Measurements from ENCODE around the gene NDUFA5.
A peak's percentile ranks its signal among the peaks of the same experiment; 100 is the strongest.
"Not testable (repeated sequence)": the region's sequence is repeated elsewhere in the genome, so short reads cannot be mapped to it uniquely, and the experiment has no call there.

The NDUFA5 gene

GRCh38 chr7:123534383-123535260 is 23.0 kb downstream of the NDUFA5 start, which contains the start of gene IQUB:
TSS of gene IQUB (minus strand) at chr7:123534595. CDS start at chr7:123512340, 22,255 bp downstream.
- DNase-seq (ENCODE audit: extremely low spot score): peak; percentile 91
- ChIA-PET POLR2A (interaction anchor here (1.9 kb wide), 1 partner anchor 23 kb away, joined by 5 read pairs; the partner anchor contains the start of gene NDUFA5), CTCF (interaction anchor here (0.7 to 0.9 kb wide), 3 partner anchors 40 to 60 kb away, joined by 3 to 5 read pairs (median 4); no protein-coding TSS in a partner anchor)
- peak; percentile 43; the same call in 1 of the 2 replicates for TF ChIP-seq SP1 (IDR thresholded peaks at IDR 0.05)
- TF ChIP-seq, protein P1, sequence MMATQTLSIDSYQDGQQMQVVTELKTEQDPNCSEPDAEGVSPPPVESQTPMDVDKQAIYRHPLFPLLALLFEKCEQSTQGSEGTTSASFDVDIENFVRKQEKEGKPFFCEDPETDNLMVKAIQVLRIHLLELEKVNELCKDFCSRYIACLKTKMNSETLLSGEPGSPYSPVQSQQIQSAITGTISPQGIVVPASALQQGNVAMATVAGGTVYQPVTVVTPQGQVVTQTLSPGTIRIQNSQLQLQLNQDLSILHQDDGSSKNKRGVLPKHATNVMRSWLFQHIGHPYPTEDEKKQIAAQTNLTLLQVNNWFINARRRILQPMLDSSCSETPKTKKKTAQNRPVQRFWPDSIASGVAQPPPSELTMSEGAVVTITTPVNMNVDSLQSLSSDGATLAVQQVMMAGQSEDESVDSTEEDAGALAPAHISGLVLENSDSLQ (IDR thresholded peaks at IDR 0.05): peak; percentile 74; the same call in 1 of the 2 replicates
- TF ChIP-seq FOXA1 (IDR thresholded peaks at IDR 0.05): no peak
- TF ChIP-seq L3MBTL2 (conservative IDR thresholded peaks at IDR 0.05): 0 out of 2 replicates have a peak, but pooled peaks have one; percentile 29

GRCh38 chr7:123533929-123534382 is 23.7 kb downstream of the NDUFA5 start:
- CTCF ChIA-PET: no interaction called here
- POLR2A ChIA-PET: interaction anchor here (1.9 kb wide), 1 partner anchor 24 kb away, joined by 5 read pairs; the partner anchor contains the start of gene NDUFA5
- no peak for DNase-seq (ENCODE audit: extremely low spot score)
- no peak for TF ChIP-seq SUZ12 (IDR thresholded peaks at IDR 0.05)
- no peak for TF ChIP-seq FOXA1 (IDR thresholded peaks at IDR 0.05)
- TF ChIP-seq ARNT (IDR thresholded peaks at IDR 0.05): no peak
- no peak for TF ChIP-seq L3MBTL2 (conservative IDR thresholded peaks at IDR 0.05)
- TF ChIP-seq HDGF (IDR thresholded peaks at IDR 0.05; ENCODE audit: borderline replicate concordance): no peak
- TF ChIP-seq, protein P1 (IDR thresholded peaks at IDR 0.05): no peak
- no peak for TF ChIP-seq ELF4 (IDR thresholded peaks at IDR 0.05)
- no peak for TF ChIP-seq CTBP1 (IDR thresholded peaks at IDR 0.05; ENCODE audit: borderline replicate concordance)
- no peak for TF ChIP-seq SP1 (IDR thresholded peaks at IDR 0.05)
- TF ChIP-seq ZNF384 (IDR thresholded peaks at IDR 0.05): no peak
- TF ChIP-seq TARDBP (IDR thresholded peaks at IDR 0.05): no peak
- no peak for TF ChIP-seq LEF1 (IDR thresholded peaks at IDR 0.05; ENCODE audit: borderline replicate concordance)
- TF ChIP-seq NFRKB (IDR thresholded peaks at IDR 0.05): no peak
- no peak for TF ChIP-seq BHLHE40 (IDR thresholded peaks at IDR 0.05; ENCODE audit: borderline replicate concordance)
- TF ChIP-seq FOXM1 (IDR thresholded peaks at IDR 0.05; ENCODE audit: borderline replicate concordance): no peak
- TF ChIP-seq FOXK2 (IDR thresholded peaks at IDR 0.05): no peak

- POLR2A ChIA-PET: interaction anchor here (1.9 kb wide), 1 partner anchor 24 kb away, joined by 5 read pairs; the partner anchor contains the start of gene NDUFA5
- DNase-seq (ENCODE audit: extremely low spot score): no peak
- CTCF ChIA-PET: no interaction called here
These were observed 24.1 kb downstream of the NDUFA5 start for GRCh38 chr7:123533553-123533917.

DNA sequence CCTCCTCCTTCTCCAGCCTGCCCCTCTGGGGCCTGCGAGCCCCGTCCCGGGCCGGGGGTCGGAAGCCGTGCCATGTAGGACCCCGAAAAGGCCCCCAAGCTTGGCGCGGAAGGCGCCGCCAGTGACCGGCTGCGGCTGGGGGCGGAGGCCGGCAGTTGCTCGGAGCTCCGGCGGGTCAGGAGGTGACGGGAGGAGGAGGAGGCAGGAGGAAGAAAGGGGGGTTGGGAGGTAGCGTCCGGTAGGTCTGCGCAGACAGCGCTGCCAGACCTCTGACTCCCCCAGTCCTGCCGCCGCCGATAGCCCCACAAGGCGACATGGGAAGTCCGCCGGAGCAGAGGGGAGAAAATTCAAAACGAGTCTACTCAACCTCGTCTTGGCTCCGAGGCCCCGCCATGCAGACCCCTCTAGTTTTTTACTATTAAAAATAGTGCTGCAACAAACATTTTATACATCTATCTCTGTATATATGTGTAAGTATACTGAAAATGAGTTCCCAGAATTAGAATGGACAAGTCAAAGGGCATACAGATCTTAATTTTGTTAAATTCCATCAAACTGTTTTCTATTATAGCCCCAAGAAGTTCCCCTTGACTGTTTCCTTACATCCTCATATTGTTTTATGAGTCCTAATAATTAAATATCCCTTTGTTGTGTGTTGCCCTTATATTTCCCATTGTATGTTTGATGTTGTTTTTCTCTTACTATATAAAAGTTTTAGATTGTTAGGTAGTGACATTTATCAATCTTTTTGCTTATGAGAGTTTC is 24.6 kb downstream of the NDUFA5 start:
- CTCF ChIA-PET; DNase-seq (ENCODE audit: extremely low spot score): not testable (repeated sequence)
- POLR2A ChIA-PET: interaction anchor here (1.9 kb wide), 1 partner anchor 25 kb away, joined by 5 read pairs; the partner anchor contains the start of gene NDUFA5

More at GRCh38 chr7:123533553-123533917, 24.1 kb downstream of the NDUFA5 start:
- TF ChIP-seq ARNT (IDR thresholded peaks at IDR 0.05) (no peak), CTBP1 (IDR thresholded peaks at IDR 0.05; ENCODE audit: borderline replicate concordance) (no peak), SP1 (IDR thresholded peaks at IDR 0.05) (no peak), ELF4 (IDR thresholded peaks at IDR 0.05) (no peak), NFRKB (IDR thresholded peaks at IDR 0.05) (no peak), FOXK2 (IDR thresholded peaks at IDR 0.05) (no peak), BHLHE40 (IDR thresholded peaks at IDR 0.05; ENCODE audit: borderline replicate concordance) (no peak), L3MBTL2 (conservative IDR thresholded peaks at IDR 0.05) (no peak), SUZ12 (IDR thresholded peaks at IDR 0.05) (no peak), HDGF (IDR thresholded peaks at IDR 0.05; ENCODE audit: borderline replicate concordance) (no peak), TARDBP (IDR thresholded peaks at IDR 0.05) (no peak), FOXA1 (IDR thresholded peaks at IDR 0.05) (no peak), LEF1 (IDR thresholded peaks at IDR 0.05; ENCODE audit: borderline replicate concordance) (no peak)
- TF ChIP-seq, protein P1 (IDR thresholded peaks at IDR 0.05): no peak

DNA sequence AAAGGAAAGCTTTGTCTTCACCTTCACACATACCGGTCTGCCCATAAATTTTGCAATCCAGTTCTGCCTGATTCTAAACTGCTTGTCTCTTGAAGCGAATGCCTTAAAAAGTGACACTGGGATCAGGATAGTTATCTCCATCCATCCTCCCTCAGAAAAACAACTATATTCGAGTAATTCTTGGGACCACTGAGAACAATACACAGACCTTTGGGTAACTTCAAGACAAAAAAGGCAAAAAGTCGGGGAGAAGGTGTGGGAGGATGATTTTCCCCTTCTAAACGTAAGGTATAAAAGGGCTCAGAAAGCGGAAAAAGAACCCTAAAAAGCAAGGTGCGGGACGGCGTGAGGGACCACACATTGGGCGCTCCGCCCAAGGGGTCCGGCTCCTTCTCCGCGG is 25.3 kb downstream of the NDUFA5 start:
- POLR2A ChIA-PET; DNase-seq (ENCODE audit: extremely low spot score); CTCF ChIA-PET: not testable (repeated sequence)

GRCh38 chr7:123530035-123530591 is 27.5 kb downstream of the NDUFA5 start:
- CTCF ChIA-PET; DNase-seq (ENCODE audit: extremely low spot score): not testable (repeated sequence)

More at GRCh38 chr7:123530035-123530591, 27.5 kb downstream of the NDUFA5 start:
- POLR2A ChIA-PET: not testable (repeated sequence)

All from HEK293T (cell line).